ENCODE measurements around the gene MYCBP.
"Not testable (repeated sequence)": the region's sequence is repeated elsewhere in the genome, so short reads cannot be mapped to it uniquely, and the experiment has no call there.

MYCBP gene

DNA sequence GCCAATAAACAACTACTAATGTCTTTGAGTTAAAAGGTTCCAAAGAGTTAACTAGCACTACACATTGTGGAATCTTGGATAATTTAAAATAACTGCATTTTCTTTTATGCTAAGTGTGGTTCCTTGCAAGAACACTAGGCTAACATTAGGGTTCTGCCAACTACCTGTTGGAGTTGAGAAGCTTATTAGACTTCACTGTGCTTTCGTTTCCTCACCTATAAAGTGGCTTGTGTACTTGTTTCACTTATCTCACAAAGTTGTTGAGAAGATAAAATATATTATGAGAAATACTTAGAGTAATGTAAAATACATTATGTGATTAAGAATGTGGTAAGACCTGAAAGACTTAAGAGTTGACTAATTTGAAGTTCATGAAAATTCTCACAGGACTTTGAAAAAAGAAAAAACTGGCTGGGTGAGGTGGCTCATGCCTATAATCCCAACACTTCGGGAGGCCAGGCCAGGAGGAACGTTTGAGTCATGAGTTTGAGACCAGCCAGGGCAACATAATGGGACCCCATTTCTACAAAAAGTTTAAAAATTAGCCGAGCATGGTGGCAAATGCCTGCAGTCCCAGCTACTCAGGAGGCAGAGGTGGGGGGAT is 7.9 kb downstream of the MYCBP start:
- no peak for DNase-seq

DNA sequence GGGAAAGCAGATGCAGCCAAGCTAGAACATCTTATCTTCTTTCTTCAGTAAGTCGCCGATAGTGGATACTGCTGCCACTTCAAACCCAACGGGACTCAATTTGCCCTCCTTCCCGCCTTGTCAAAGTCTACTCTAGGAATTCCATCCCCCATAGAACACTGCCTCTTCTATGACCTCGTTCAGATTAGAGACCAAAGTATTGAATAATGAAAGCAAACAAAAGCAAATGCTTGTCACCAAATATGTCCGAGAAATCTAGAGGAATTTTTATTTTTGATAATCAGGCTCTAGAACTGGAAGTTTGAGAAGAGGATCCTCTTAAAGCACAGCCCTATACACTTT is 12.7 kb downstream of the MYCBP start:
- no peak for DNase-seq

DNA sequence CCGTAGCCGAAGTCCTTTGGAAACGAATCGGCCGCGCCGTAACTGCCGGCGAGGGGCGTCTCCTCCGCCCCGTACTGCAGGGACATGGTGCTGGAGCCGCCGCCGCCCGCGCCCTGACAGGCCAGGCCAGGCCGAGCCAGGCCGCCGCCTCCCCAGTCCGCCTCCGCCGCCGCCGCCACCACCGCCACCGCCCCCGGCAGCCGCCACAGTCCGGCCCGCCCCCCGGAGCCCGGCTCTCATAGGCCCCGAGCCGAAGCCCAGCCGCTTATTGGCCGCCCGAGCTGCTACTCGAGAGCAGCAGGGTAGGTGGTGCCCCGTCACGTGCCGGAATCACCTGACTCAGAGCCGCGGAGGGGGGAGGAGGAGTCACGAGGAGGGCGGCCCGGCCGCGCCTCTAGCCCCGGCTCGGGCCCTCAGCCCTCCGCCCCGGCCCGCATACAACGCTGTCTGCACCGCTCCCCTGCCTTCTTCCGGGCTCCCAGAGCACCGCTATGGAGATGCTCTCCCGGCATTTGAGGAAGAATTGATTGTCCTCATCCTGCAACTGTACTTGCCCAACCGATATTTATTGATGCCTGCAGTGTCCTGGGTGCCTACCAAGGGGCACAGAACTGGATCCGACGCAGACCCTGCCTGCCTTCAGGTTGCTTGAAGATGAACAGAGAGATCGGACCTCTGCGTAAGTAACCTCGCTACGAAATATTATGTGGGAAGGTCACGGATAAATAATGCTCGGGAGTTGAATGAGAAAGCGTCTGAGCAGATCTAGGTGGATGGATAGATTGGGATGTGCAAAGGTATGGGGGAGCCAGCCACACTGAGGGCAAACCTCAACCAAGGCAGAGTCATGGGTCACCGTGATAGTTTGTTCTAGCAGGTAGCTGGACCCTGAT is 13.3 kb downstream of the MYCBP start, which contains the start of gene RRAGC:
TSS of gene RRAGC (minus strand) at position 212 of the 893 bp plus-strand sequence. CDS start at position 86, 126 bp downstream.
- peak; percentile 91 to 95 for DNase-seq

DNA sequence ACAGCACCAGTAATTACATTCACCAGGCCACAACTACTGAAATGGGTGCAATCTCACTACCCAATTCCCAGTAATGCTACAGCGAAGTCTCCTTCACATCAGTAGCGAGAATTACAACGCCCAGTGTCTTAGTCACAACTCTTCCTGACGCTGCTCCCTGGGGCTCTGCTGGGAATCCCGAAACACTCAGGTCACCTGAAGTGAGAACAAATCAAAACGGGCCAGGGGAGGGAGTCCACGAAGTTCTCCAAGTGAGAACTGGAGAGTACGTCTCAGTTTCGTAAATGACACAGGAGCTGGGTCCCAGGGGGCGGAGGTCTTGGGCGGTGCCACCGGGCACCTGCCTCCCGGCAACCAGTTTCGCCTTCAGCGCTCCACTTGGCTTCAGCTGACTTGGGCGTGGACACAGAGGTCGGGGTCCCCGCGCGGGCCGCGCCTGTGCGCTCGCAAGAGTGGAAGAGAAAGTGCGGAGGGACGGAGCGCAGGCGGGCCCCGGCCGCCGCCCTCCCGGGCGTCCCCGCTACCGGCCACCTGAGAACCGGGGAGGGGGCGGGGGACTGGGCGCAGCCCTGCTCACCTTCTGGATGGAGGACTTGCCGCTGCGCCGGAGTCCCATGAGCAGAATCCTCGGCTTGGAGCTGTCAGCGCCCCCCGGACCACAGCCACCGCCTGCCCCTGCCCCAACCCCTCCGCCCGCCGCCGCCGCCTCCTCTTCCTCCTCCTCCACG is 14.2 kb downstream of the MYCBP start:
- peak in 1 of 2 experiments; percentile 29 for DNase-seq

DNA sequence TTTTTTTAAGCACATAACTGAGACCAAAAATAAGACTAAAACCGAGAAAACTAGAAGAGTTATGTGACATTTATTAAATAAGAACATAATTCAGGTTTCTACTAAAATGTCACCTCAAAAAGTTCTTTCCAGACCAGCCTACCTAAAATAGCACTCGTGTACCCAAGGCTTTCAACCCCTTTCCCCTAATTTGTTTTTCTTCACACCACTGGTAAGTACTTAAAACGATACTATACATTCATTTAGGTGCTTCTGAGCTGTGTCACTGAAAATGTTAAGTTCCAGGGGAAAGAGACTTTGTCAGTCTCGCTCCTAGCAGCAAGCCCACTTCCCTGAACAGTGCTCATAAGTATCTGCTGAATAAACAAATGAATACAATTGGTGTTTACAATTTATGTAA is 20.4 kb downstream of the MYCBP start:
- no peak for DNase-seq

DNA sequence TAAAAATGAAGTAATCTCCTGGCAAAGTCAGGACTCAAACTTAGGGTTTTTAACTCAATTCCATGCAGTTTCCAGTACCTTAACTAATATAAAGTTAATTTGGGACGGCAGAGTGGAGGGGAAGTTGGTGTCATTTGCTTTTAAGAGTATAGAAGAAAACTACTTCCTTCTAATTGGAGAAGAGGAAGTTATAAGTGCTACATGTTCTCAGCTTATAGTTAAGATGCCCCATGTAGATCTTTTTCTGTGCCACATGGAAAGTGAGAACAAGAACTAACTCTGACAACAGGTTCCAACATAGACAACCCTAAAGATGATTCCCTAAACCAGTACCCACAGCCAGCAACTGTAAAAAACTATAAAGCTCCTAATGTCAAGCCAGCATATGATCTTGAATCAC is 25.1 kb downstream of the MYCBP start:
- no peak for DNase-seq

DNA sequence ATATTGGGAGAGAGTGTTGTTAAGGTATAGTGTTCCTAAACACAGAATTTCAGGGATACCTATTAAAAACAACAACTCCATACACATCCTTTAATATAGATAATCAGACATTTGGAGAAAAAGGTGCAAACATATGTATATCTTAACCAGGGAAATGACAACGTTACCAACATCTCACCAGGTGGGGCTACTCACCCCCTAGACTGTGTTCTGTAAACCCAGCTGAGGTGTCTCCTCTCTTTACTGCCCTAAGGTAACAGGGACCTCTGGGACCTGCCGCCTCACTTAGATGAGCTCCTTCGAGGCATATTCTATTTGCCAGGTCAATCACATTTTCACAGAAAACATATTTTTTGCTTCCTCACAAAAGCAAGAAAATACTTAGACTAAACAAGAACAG is 26.9 kb downstream of the MYCBP start:
- DNase-seq: no peak

DNA sequence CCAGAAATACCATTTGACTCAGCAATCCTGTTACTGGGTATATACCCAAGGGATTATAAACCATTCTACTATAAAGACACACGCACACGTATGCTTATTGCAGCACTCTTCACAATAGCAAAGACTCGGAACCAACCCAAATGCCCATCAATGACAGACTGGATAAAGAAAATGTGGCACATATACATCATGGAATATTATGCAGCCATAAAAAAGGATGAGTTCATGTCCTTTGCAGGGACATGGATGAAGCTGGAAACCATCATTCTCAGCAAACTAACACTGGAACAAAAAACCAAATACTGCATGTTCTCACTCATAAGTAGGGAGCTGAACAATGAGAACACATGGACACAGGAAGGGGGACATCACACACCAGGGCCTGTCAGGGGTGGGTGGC is 28.1 kb downstream of the MYCBP start:
- DNase-seq: not testable (repeated sequence)

DNA sequence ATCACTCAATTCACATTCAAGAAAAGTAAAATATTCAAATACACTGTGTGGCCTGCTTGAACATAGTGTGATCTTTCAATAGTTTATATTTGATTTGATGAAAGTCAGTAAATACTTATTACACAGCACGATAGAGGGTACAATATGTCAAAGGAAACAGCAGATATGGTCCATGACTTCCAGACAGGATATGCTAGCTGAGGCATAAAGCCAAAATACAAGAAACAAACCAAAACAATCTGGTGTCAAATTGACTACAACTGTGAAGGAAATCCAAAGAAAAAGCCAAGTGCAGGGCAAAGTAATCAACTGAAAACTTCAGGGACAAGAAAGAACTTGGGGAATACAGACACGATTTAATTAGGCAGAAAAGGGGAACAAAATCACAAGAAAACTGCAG is 32.9 kb downstream of the MYCBP start:
- no peak for DNase-seq

DNA sequence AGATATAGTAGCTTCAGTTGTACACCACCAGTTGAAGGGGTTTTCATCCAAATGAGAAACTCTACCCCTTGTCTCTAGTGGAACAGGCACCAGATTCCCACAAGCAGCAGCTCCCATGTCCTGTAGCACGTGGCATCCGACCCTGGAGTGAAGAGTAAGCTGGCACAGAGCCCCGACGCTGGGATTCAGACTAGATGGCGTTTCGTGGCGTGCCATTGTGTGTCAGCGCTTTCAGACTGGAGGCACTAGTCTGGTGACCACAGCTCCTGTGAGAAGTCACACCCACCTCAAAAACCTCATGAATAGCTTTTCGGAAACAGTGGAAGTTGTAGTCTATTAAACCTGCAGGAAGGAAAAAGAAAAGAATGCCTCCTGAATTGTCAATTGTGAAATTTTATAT is 33.8 kb downstream of the MYCBP start:
- no peak for DNase-seq

DNA sequence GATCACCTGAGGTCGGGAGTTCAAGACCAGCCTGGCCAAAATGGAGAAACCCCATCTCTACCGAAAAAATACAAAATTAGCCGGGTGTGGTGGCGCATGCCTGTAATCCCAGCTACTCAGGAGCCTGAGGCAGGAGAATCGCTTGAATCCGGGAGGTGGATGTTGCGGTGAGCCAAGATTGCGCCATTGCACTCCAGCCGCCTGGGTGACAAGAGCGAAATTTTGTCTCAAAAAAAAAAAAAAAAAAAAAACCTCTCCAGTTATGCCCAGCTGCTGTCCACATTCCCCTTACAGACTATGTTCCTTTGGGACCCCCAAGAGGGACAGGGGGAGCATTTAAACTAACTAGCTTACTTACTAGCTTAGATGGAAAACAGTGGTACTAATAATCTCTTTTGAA is 36.8 kb downstream of the MYCBP start:
- not testable (repeated sequence) for DNase-seq

DNA sequence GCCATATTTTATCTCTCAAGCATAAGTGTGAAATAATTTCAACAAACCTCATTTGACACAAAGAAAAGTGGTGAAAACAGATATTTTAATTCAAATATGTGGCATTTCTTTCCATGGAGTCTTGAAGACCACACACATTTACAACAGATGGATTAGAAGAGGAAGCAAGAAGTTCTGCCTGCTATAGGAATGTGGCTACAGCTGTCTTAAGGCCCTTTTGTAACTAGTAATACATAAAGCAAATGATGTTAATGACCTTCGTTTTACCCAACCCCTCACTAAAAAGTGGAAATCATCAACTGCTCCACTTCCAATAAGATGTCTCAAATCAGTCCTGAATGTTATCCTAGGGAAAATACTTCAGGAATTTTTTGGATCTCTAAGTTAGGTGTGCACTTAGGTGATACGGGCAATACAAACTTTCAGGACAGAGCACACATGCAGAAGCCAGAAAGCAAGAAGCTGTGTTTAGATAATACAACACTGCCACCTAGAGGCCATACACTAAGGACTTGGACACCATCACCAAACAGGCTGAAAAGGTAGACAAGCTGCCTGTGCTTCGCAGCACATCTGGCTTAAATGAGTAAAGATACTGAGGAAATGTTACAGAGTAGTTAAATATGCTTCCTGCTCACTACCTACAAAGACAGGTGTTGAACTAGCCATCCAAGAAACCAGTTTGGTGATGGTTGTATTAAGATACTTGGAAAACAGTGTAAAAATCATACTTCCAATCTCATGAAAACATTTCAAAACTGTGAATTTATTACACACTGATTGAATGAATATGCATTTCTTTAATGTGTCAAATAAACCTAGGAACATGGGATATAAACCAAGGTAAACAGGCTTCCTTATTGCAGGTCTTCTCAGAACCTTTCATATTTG is 38.0 kb downstream of the MYCBP start:
- peak; percentile 38 to 73 for DNase-seq

DNA sequence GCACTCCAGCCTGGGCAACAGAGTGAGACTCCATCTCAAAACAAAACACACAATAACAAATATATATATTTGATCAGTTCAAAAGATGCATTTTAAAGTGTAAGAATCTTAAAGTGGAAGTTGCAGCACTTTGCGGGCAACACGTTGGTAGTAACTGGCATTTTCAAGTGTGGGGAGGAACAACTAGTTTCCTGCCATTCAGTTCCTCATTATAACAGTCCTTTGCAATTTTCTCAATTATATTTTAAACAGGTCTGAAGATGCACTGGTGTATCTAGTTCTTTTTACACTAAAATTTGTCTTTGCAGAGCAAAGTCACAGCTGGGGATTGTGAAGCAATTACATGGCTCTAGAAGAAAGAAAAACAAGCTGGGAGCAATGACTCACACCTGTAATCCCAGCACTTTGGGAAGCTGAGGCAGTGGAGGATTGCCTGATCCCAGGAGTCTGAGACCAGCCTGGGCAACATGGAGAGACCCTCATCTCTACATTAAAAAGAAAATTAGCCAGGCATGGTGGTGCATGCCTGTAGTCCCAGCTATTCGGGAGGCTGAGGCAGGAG is 38.8 kb downstream of the MYCBP start:
- DNase-seq: no peak

DNA sequence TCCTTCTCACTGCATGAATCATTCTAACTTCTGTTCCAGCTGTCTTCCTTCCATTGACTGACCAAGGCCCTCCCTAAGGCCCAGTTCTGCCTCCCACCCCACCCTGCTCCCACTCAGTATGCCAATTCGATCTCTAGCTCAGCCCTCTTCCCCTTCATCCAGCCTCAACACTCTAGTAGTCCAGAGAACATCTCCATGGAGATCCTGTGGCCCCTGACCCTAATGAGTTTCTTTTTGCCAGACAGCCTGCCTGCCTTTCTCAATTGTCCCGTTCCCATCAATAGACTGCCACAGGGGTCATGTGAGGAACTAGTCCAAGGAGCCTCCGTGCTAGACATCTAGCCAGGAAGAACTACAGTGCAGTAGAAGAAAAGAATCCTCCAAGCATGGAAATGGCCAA is 40.0 kb downstream of the MYCBP start:
- no peak for DNase-seq

DNA sequence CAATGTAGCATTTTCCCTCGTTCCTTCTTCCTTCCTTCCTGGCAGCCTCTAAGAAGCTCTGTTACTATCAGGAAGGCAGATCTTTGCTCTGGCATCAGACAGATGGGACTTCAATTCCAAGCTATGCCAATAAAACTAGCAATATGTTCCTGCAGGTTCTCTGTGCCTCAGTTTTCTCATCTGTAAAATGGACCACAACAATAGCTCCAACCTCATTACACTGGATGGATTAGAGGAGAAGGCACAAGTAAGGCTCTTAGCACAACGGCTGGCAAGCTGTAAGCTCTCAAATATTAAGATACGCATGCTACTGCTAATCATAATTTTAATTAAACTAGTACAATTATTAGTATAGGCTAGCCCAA is 40.8 kb downstream of the MYCBP start:
- no peak for DNase-seq

DNA sequence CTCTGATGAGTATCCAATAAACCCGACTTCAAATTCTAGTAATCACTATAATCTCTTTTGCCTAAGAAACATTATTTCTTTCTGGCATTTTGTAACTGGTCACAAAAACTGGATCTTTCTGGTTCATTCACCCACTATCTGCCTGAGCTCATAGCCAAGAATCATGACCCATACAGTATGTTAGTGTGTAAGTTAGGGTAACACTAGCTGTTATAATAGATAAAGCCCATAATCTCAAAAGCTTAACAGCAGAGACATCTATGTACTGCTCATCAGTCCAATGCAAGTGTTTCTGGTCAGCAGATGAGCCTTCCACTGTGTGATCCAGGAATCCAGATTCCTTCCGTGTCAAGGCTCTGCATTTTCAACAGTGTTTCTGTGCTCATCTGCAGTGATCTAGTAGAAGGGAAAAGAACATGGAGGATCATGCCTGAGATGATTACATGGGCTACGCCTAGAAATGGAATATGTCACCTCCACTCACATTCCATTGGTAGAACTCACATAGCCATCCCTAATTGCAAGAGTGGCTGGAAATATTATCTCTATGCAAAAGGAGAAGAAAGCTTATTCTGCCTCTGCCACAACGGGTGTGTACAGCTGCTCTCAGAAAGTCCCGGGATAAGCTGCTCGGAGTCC is 41.3 kb downstream of the MYCBP start:
- DNase-seq: no peak

DNA sequence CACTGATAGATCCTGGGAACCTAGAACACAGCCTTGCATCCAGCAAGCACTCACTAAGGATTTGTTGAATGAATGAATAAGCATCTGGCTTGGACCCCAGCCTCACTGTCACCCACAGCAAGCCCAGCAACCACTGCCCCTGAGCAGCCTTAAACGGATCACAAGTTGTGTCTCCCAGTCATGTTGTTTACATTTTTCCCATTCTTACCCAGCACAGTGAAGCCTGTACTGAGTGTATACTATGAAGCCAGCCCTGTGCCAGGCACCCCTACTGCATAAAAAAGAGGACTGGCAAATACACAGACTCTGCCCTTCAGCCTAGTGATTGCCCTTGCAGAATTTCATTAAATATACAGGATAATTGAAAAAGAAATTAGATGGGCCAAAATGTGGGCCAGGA is 43.8 kb downstream of the MYCBP start:
- no peak for DNase-seq

DNA sequence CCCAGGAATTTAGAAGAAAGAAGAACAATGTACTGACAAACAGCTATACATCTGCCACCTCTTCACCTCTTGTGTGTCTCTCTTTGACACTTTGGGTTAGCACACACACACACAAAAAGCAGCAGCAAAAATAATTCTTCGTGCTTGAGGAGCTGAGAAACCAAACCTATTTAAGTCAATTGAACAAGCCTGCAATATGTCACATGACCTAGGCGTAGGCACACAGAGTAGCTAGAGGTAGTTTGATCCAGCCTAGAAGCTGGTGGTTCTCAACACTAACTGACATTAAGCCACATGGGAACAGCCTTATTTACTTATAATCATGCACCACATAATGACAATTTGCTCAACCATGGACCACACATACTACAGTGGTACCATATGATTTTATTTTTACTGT is 45.8 kb downstream of the MYCBP start:
- no peak for DNase-seq

DNA sequence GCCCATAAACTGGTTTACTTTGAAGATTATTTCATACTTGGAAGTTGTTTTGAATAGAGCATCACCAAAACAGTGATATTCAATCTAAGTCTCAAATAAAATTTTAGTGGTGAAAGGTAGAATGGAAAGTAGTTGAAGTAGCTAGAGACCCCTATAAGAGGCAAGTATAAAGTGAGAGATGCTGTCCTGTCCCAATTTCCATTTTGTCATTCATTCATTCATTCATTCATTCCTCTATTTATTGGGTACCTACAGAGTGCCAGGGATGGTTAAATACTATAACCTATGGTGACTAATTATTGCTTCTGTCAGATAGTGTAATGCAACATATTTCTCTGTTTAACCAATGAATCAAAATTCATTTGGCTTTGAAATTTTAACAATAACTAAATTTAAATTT is 46.3 kb downstream of the MYCBP start:
- no peak for DNase-seq

DNA sequence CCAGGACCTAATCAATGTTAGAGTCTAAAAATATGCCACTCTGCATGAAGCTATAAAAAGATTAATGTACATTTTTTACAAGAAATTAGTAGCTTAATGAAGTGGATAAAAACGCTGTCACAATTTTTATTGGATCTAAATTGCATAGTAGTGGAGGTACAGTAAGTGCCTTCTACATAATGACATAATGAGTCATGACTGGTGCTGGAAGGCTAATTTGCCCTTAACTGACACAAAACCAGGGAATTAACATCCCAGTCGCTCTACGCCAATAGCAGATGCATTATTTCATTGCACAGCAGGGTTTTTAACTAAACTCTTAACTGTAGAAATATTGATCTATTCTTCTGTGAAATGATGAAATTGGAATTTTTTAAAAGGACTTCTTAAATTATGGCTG is 46.9 kb downstream of the MYCBP start:
- DNase-seq: no peak

DNA sequence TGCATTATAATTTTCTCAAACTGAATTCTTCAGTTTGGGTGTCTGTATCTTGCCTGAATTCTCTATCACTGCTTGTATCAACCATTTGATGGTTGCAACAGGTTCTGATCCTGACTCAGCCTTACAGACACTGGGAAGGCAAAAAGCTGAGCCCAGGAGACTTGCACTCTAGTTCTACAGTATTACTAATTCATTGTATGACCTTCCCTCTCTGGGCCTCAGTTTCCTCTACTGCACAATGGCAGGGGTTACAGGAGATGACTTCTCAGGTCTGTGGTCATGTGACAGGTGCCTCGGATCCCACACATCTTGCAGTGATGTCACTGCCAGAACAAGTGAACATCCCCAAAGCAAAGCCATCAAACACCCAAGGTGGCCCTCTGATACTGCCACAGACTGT is 52.3 kb downstream of the MYCBP start:
- DNase-seq: no peak

DNA sequence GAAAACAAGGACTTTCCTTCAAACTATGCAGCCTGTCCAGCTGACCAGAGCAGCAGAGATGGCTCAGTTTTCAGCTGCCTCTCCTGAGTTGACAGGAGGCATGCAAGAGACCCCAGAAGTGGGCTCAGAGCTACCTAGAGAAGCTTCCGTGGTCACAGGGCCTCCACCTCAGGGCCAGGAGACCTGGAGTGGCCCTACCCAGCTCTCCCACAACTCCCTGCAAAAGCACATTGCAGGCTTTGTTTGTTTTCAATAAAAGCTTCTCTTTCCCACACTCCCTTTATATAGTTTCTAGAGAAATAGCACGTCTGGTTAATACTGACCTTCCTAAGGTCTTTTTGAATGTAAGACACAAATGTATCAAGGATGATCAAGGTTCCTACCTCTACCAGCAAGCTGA is 53.6 kb downstream of the MYCBP start:
- DNase-seq: no peak

Data from NCI-H1930 (cell line).